ENCODE data around the gene CFAP46.

The CFAP46 gene

GRCh38 chr10:132808383-132809231 is 133.8 kb downstream of the CFAP46 start:
- TF ChIP-seq, protein P1, sequence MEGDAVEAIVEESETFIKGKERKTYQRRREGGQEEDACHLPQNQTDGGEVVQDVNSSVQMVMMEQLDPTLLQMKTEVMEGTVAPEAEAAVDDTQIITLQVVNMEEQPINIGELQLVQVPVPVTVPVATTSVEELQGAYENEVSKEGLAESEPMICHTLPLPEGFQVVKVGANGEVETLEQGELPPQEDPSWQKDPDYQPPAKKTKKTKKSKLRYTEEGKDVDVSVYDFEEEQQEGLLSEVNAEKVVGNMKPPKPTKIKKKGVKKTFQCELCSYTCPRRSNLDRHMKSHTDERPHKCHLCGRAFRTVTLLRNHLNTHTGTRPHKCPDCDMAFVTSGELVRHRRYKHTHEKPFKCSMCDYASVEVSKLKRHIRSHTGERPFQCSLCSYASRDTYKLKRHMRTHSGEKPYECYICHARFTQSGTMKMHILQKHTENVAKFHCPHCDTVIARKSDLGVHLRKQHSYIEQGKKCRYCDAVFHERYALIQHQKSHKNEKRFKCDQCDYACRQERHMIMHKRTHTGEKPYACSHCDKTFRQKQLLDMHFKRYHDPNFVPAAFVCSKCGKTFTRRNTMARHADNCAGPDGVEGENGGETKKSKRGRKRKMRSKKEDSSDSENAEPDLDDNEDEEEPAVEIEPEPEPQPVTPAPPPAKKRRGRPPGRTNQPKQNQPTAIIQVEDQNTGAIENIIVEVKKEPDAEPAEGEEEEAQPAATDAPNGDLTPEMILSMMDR (IDR thresholded peaks at IDR 0.05; ENCODE audit: control insufficient read depth, extremely low read depth, insufficient read depth) = no peak
- no peak overlapping the region for H3K4me3 ChIP-seq (ENCODE audit: low read depth, low read length)
- DNase-seq (ENCODE audit: low read depth) = no peak

- no peak for DNase-seq (ENCODE audit: low read depth)
- TF ChIP-seq, protein P1 (IDR thresholded peaks at IDR 0.05; ENCODE audit: control insufficient read depth, extremely low read depth, insufficient read depth) = no peak
- no peak overlapping the region for H3K4me3 ChIP-seq (ENCODE audit: low read depth, low read length)
Observed at GRCh38 chr10:132807621-132808049, 134.7 kb downstream of the CFAP46 start.

DNA sequence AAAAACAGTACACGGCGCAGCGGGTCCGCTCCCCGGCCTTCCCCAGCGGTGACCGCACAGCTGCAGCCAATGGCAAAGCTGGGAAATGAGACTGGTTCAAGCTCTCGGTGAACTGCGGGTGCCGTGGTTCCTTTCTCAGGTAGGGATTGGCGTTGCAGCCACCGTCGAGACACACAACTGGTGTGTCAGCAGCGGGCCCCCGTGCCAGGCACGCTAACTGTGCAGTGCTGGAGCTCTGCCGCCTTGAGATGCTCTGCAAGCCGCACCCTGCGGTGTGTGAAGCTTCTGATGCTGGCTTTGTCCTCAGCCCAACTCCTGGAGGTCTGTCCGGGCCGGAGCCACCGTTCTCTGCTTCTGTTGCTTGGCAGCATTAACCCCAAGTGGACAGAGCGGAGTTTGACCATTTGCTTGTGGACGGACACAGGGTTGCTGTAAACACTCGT is 135.8 kb downstream of the CFAP46 start:
- no peak overlapping the region for H3K4me3 ChIP-seq (ENCODE audit: low read depth, low read length)
- TF ChIP-seq, protein P1 (IDR thresholded peaks at IDR 0.05; ENCODE audit: control insufficient read depth, extremely low read depth, insufficient read depth) = no peak
- DNase-seq (ENCODE audit: low read depth) = no peak

GRCh38 chr10:132806110-132806509 is 136.3 kb downstream of the CFAP46 start:
- no peak for DNase-seq (ENCODE audit: low read depth)
- H3K4me3 ChIP-seq (ENCODE audit: low read depth, low read length) = no peak overlapping the region
- TF ChIP-seq, protein P1 (IDR thresholded peaks at IDR 0.05; ENCODE audit: control insufficient read depth, extremely low read depth, insufficient read depth) = no peak

DNA sequence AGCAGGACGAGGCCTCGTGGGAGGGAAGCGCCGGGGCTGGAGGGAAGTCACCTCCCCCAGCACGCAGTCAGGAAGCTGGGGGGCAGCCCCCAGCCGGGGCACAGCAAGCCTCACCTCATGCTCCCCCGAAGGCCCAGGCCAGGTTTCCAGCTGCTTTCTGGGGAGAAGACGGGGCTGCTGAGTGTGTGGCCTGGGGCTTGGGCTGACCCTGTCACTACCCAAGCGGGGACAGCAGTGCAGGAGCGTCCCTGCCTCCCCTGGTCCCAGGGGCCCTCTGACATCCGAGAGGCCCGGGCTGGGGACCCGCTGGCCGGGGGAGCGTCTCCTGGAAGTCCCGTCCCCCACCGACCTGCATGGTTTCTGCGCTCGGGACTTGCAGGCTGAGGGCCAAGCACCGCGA is 136.8 kb downstream of the CFAP46 start:
- TF ChIP-seq, protein P1 (IDR thresholded peaks at IDR 0.05; ENCODE audit: control insufficient read depth, extremely low read depth, insufficient read depth) = no peak
- no peak overlapping the region for H3K4me3 ChIP-seq (ENCODE audit: low read depth, low read length)
- no peak for DNase-seq (ENCODE audit: low read depth)

- TF ChIP-seq, protein P1 (IDR thresholded peaks at IDR 0.05; ENCODE audit: control insufficient read depth, extremely low read depth, insufficient read depth) = no peak
- no peak for DNase-seq (ENCODE audit: low read depth)
- no peak overlapping the region for H3K4me3 ChIP-seq (ENCODE audit: low read depth, low read length)
Observed at GRCh38 chr10:132804785-132805426, 137.5 kb downstream of the CFAP46 start.

All from LNCaP clone FGC (cell line).